Stimulated activated CD8-positive, alpha-beta memory T cell treated with anti-CD3 and anti-CD28 coated beads, Interleukin-12 subunit alpha, Interleukin-12 subunit beta, amount 100 ng/mL, for 1 hour (primary cell): ENCODE results near the gene ADPRH.

Source experiments
- DNase-seq: peaks from one replicate; pipeline ENCODE4 v3.0.0-alpha.2; 2020; ENCODE audit warnings: low read depth

Gene ADPRH

GRCh38 chr3:119630128-119630879 is 51.0 kb downstream of the ADPRH start:
- no peak for DNase-seq

DNA sequence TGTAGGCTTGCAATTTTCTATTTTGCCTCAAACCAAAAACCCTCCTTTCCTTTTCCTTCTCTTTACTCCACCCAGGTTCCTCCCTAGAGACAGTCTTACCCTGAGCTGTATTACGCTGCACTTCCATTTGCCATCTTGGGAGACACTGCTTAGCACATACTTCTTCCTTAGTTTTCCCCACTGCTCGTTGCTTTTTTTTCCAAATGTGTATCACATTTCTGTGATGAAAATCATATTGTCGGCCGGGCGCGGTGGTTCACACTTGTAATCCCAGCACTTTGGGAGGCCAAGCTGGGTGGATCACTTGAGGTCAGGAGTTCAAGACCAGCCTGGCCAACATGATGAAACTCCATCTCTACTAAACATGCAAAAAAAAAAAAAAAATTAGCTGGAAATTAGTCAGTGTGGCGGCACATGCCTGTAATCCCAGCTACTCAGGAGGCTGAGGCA is 51.6 kb downstream of the ADPRH start:
- DNase-seq: no peak

GRCh38 chr3:119631516-119631915 is 52.2 kb downstream of the ADPRH start:
- DNase-seq: no peak

DNA sequence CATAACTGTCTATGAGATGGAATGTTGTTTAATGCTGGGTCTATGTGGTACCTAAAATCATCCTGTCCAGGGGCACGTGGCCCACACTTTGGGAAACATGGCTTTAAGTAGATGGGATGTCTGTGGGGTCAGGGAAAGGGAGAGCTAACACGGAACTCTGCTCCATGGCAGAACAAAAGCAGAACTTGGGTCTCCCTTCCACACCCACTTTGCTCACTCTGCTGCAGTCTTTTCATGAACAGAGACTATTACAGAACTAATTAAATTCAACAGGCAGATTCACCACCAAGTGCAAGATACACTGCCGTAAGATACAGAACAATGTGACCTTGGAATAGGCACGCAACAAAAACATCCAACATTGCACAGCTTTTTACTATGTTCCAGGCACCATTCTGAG is 52.9 kb downstream of the ADPRH start:
- DNase-seq: no peak

DNA sequence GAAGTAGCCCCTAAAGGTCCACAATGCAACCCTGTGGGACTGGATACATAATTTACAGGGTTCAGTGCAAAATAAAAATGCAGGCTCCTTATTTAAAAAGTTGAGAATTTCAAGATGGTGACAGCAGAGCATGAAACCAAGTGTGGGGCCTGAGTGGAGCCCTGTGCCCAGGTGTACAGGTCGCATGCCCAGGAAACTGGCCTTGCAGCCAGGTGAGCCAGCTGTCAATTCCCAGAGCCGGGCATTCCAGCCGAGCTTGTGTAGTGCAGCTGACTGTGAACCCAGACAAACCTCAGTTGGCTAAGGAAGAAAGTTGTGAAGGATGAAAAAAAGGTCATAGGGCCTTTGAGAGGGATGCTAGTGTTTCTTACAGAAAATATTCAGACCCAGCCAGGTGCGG is 53.5 kb downstream of the ADPRH start:
- DNase-seq: no peak

DNA sequence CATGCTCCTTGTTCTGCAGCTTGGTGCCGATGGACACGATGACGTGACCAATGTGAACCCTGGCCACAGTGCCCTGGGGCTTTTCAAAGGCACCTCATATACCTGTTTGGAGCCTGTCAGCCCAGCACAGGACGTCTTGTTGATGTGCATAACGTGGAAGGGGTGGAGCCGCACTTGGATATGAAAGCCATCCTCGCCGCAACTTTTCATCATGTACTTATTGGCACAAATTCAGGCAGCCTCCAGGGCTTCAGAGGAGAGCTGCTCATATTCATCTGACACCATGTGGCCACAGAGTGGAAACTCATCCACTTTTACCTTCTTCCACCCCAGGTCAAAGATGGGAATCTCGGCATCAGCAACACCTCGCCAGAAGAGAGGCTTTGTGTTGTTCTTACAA is 56.4 kb downstream of the ADPRH start:
- DNase-seq: no peak

DNA sequence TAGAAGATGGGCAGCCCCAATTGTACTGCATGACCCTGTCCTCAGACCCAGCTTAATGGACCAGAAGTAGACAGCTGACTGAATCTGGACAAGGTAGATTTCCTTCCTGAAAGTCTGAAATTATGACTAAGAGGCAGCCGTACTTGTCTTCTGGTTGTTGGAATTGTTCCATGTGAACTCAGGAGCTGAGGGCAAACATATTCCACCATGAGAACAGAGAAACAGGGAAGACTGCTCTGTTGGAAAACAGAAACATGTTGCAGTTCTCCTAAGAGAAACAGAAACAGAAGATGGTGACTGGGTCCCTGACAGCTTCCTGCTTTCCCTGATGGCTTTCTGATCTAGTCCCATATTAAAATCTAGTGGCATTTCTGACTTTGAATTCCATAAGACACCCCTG is 57.0 kb downstream of the ADPRH start:
- DNase-seq: no peak

GRCh38 chr3:119636891-119637611 is 57.8 kb downstream of the ADPRH start:
- DNase-seq: no peak

DNA sequence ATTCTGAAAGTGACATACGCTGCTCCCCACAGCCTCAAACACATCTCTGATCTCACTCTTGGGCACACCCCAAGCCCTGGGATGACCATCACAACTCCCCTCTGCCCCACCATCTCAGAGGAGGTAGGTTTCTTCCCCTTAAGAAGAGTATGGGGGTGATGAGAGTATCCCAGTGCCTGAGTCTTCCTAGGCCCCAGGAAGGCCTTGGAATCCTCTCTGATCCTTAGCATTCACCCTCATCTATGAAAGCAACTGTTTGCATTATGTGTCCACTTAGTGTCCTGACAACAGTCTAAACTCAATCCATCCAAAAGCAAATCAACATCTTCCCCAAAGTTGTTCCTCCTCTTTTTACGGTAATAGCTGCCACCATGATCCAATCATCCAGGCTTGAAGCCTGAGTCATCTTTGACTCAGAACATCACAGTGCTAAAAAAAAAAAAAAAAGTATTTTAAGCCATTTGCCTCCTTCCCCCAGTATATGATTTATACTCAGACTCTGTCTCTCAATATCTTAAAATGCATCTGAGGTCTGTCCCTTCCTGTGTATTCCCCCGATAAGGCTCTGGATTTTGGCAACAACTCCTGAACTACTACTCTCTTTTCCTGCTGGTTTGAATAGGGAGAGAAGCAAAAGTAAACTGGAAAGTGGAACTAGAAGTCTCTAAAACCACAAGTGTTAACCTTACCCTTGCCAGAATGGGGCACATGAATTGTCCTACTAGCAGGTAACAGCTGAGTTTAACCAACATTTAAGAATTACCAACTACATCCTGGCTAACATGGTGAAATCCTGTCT is 58.6 kb downstream of the ADPRH start:
- DNase-seq: no peak
